Measurements from ENCODE around the gene AMER2.

GRCh38 chr13:25157681-25158080 lies 14.4 kb downstream of the AMER2 start:
- TF ChIP-seq CTCF (IDR thresholded peaks at IDR 0.05) (no peak), EZH2 (IDR thresholded peaks at IDR 0.05; ENCODE audit: borderline replicate concordance, insufficient read depth, low read depth, low read length, poor library complexity, severe bottlenecking) (no peak)

All from B cell (primary cell).